Measurements from ENCODE around the gene EIF5. TPM values are rescaled to one million over a fixed set of nuclear protein-coding genes. Genes with fewer than 3 reads are reported as not detected.
A peak's percentile ranks its signal among the peaks of the same experiment; 100 is the strongest.

Gene EIF5
- total RNA-seq, 3 donors from 2014 or later (not counting 1 experiment from before 2014, with no cell fraction given) = 498 to 670 (median 594) TPM

DNA sequence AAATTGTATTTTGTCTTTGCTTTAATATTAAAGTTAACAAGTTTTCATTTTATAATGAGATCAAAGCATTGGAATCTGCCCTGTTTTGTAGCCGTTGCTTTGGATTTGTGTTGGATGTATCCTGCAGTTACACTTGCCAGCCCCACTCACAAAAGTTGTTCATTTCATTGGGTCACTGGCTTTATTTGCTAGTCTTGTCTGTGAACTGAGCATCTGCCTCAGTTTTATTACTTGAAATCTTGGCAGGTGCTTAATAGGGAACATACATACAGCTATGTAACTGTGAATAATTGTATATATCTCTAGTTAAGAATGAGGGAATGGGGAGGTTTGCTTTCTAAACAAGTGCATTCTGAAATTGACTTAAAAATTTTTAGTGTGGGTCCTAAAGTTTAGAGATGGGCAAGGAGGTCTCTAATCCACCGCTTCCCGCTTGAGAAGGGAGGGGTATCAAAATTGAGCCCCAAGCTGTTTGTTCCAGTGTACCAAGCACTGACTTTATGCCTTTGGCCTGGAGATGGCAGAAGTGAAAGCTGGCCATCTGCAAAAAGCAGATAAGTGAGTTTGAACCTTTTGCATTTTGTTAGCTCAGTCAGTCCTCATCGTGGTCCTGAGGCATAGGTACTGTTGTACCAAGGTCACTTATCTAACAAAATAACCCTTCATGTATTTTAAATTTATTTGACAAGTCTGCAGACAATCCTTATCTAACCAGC is 9.3 kb downstream of the EIF5 start:
- Mint-ChIP-seq H3K9me3 (no peaks in the 10 kb centered on the region), H3K36me3 (peaks cover 49% of the 10 kb centered on the region), H3K4me1 (peaks cover 22 to 40% of the 10 kb centered on the region in 2 donors), H3K27me3 (ENCODE audit: low read depth in 2 of 2) (no peaks in the 10 kb centered on the region), H3K4me3 (no peak overlapping the region), H3K27ac (peak overlapping the region; percentile 11 to 83)
- peak in 1 of 2 donors; percentile 24 for DNase-seq
- Histone ChIP-seq H3K4me1 (ENCODE audit: control insufficient read depth, insufficient read depth, low read length) (no peaks in the 10 kb centered on the region), H3K36me3 (ENCODE audit: control insufficient read depth, insufficient read depth, low read length) (peaks cover 68% of the 10 kb centered on the region), H3K27ac (ENCODE audit: low read length) (no peak overlapping the region), H3K4me3 (ENCODE audit: low read length) (no peak overlapping the region), H3K27me3 (ENCODE audit: control insufficient read depth, insufficient read depth, low read length) (no peaks in the 10 kb centered on the region), H3K9me3 (ENCODE audit: control insufficient read depth, insufficient read depth, low read length) (no peaks in the 10 kb centered on the region)
- 89% methylated on average over 4 of the region's 4 CpGs for WGBS (ENCODE audit: insufficient coverage)
- intact Hi-C loops (cut with micrococcal nuclease) = no loop called here
- no peak for TF ChIP-seq CTCF (IDR thresholded peaks at IDR 0.05)
- ATAC-seq = peak in 2 of 3 donors; percentile 5 to 14

DNA sequence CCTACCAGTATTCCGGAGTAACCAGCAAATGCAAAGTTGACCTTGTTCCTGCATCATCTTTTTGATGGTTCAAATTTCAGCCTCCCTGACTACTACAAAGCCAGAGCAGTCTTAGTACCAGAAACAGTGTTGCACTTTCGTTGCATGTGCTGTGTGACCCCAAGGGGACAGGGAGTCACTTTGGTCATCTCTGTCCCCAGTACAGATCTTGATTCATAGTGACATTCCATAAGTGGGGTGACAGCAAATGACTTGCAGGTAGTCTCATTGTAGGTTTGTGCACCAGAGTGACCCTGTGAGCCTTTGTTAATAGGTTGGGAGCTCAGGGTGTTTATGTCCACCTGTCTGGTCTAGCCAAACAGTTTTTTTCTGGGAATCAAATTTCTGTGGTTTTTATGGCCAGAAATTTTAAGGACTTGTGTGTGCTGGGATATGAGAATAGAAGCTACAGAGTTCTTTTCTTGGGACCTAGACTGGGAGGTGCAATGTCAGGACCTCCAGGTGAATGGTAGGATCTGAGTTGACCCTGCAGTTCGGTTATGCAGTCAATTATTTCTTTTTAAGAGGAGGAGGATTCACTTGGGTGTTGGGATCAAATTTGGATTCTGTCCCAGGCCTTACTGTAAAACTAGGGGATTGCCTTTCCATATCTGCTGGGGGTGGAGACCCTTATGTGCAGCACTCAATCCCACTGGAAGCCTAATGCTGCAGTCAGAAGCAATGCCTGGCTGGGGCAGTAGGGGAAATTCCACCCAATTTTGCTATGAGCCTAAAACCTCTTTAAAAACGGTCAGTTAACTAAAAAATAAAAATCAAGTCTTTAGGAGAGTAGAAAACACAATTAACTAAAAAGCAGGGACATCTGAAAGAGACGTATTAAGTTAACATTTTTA is 10.1 kb downstream of the EIF5 start:
- Mint-ChIP-seq H3K4me1 (peaks cover 18 to 33% of the 10 kb centered on the region in 2 donors), H3K9me3 (no peaks in the 10 kb centered on the region), H3K36me3 (peaks cover 41% of the 10 kb centered on the region), H3K27me3 (ENCODE audit: low read depth in 2 of 2) (no peaks in the 10 kb centered on the region), H3K27ac (peak overlapping the region; percentile 45 to 83), H3K4me3 (peak overlapping the region; percentile 38)
- Histone ChIP-seq H3K27ac (ENCODE audit: low read length) (no peak overlapping the region), H3K4me1 (ENCODE audit: control insufficient read depth, insufficient read depth, low read length) (no peaks in the 10 kb centered on the region), H3K9me3 (ENCODE audit: control insufficient read depth, insufficient read depth, low read length) (no peaks in the 10 kb centered on the region), H3K27me3 (ENCODE audit: control insufficient read depth, insufficient read depth, low read length) (no peaks in the 10 kb centered on the region), H3K36me3 (ENCODE audit: control insufficient read depth, insufficient read depth, low read length) (peaks cover 60% of the 10 kb centered on the region), H3K4me3 (ENCODE audit: low read length) (no peak overlapping the region)
- intact Hi-C loops (cut with micrococcal nuclease) = no loop called here
- no peak for TF ChIP-seq CTCF (IDR thresholded peaks at IDR 0.05)
- ATAC-seq = peak in 2 of 3 donors; percentile 2 to 10
- 96% methylated on average over 3 of the region's 5 CpGs for WGBS (ENCODE audit: insufficient coverage)
- DNase-seq = peak in 1 of 2 donors; percentile 16

GRCh38 chr14:103346286-103346685 is 12.2 kb downstream of the EIF5 start:
- Histone ChIP-seq H3K36me3 (ENCODE audit: control insufficient read depth, insufficient read depth, low read length) (peaks cover 39% of the 10 kb centered on the region), H3K4me1 (ENCODE audit: control insufficient read depth, insufficient read depth, low read length) (no peaks in the 10 kb centered on the region), H3K27ac (ENCODE audit: low read length) (no peak overlapping the region), H3K4me3 (ENCODE audit: low read length) (no peak overlapping the region), H3K27me3 (ENCODE audit: control insufficient read depth, insufficient read depth, low read length) (no peaks in the 10 kb centered on the region), H3K9me3 (ENCODE audit: control insufficient read depth, insufficient read depth, low read length) (no peaks in the 10 kb centered on the region)
- Mint-ChIP-seq H3K36me3 (peaks cover 24% of the 10 kb centered on the region), H3K4me1 (peaks cover 5 to 20% of the 10 kb centered on the region in 2 donors), H3K27ac (peak overlapping the region; percentile 27 to 83), H3K4me3 (no peak overlapping the region), H3K27me3 (ENCODE audit: low read depth in 2 of 2) (no peaks in the 10 kb centered on the region), H3K9me3 (no peaks in the 10 kb centered on the region)
- no peak for TF ChIP-seq CTCF (IDR thresholded peaks at IDR 0.05)
- no peak for ATAC-seq
- DNase-seq = no peak
- intact Hi-C loops (cut with micrococcal nuclease) = no loop called here
- 78% methylated on average over 3 of the region's 3 CpGs for WGBS (ENCODE audit: insufficient coverage)
